Activated CD8-positive, alpha-beta T cell treated with anti-CD3 and anti-CD28 coated beads, Interleukin-2, amount 10 ng/mL, durations not matched to agents 7 days and 5 days (primary cell): ENCODE measurements around the gene PRRG3. TPM values are rescaled to one million over a fixed set of nuclear protein-coding genes. Genes with fewer than 3 reads are reported as not detected.

Experiments
- ATAC-seq: fragments of 150-1000 bp; cut with Tn5 transposase; one replicate; pipeline ENCODE4 v1.10.0; 2021; ENCODE audit warnings: moderate library complexity
- CTCF ChIA-PET: fragments of 350-600 bp; sonication (Branson Sonifier 250); formaldehyde crosslinking; loops from one replicate; lab custom pipeline; 2021; ENCODE audit warnings: antibody characterized with exemption; lab: Charles Lee
- POLR2A ChIA-PET: fragments of 350-600 bp; sonication (Branson Sonifier 250); formaldehyde crosslinking; loops from one replicate; lab custom pipeline; 2021; ENCODE audit warnings: antibody characterized with exemption; lab: Charles Lee
- DNase-seq: peaks from one replicate; pipeline ENCODE4 v3.0.0-alpha.2; 2020
- H3K27ac Mint-ChIP-seq: one replicate; pipeline ENCODE4 v1.8.0; 2021; ENCODE audit warnings: mild to moderate bottlenecking, mixed read lengths
- H3K27me3 Mint-ChIP-seq: one replicate; pipeline ENCODE4 v1.8.0; 2021; ENCODE audit warnings: low read depth, mixed read lengths
- H3K36me3 Mint-ChIP-seq: one replicate; pipeline ENCODE4 v1.8.0; 2021; ENCODE audit warnings: low read depth, mixed read lengths
- H3K4me1 Mint-ChIP-seq: one replicate; pipeline ENCODE4 v1.8.0; 2021; ENCODE audit warnings: low read depth, mixed read lengths
- H3K4me3 Mint-ChIP-seq: one replicate; pipeline ENCODE4 v1.8.0; 2021; ENCODE audit warnings: mild to moderate bottlenecking, mixed read lengths
- H3K9me3 Mint-ChIP-seq: one replicate; pipeline ENCODE4 v1.8.0; 2022; ENCODE audit warnings: mixed read lengths; ENCODE audit not compliant: insufficient read depth
- total RNA-seq, 2 experiments: library from RNA; stranded (reverse); gene quantifications; one replicate each; pipeline ENCODE4 v1.2.3, GENCODE V29; 2021

The PRRG3 gene
- total RNA-seq, 2 experiments from 2014 or later: not detected

- no peak for ATAC-seq
- H3K36me3 Mint-ChIP-seq: no peaks in the 10 kb centered on the region
- no peaks in the 10 kb centered on the region for H3K27me3 Mint-ChIP-seq
- H3K4me3 Mint-ChIP-seq: no peak overlapping the region
- no peak for DNase-seq
- no peak overlapping the region for H3K27ac Mint-ChIP-seq
- no peaks in the 10 kb centered on the region for H3K4me1 Mint-ChIP-seq
- H3K9me3 Mint-ChIP-seq: no peaks in the 10 kb centered on the region
- ChIA-PET POLR2A (no interaction called here), CTCF (no interaction called here)
Observed at GRCh38 chrX:151711154-151711553, 15.9 kb downstream of the PRRG3 start.

DNA sequence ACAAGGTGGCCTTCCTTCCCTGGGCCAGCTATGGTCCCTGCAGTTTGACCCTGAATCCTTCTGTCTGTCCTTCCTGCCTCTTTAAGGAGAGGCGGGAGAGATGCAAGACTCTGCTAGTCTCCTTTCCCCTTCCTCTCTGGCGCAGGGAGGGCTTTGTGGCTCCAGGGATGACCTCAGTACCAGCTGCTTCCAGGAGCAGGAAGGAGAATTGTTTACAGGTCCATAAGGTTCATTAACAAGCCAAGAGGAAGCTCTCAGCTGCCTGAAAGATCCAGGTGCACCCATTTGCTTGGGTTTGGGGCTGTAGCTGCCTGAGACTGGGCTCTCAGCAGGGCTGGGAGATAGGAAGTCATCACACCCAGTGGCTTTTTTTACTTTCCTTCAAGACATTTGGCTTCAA is 16.5 kb downstream of the PRRG3 start:
- CTCF ChIA-PET: no interaction called here
- Mint-ChIP-seq H3K4me1 (no peaks in the 10 kb centered on the region), H3K4me3 (no peak overlapping the region), H3K36me3 (no peaks in the 10 kb centered on the region), H3K9me3 (no peaks in the 10 kb centered on the region), H3K27me3 (no peaks in the 10 kb centered on the region), H3K27ac (no peak overlapping the region)
- ATAC-seq (no peak), DNase-seq (no peak)
- POLR2A ChIA-PET: no interaction called here

DNA sequence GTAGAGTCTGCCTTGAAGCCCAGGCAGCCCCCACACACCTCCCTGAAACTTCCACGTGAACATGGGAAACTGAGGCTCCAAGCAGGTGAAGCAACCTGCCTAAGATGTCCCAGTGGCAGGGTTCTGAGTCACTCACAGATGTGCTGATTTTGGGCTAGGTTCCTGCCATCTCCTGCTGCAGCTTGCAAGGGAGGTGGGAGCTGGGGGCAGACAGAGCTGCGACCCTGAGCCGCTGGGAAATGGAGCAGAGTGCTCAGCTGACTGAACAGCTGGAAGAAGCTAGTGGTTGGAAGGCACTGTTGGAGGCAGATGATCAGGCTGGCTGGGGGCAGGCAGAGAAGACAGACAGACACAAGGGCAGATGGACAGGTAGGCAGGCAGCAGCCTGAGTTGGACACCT is 17.0 kb downstream of the PRRG3 start:
- Mint-ChIP-seq H3K4me3 (no peak overlapping the region), H3K36me3 (no peaks in the 10 kb centered on the region), H3K27ac (no peak overlapping the region), H3K9me3 (no peaks in the 10 kb centered on the region), H3K27me3 (no peaks in the 10 kb centered on the region), H3K4me1 (no peaks in the 10 kb centered on the region)
- ChIA-PET CTCF (no interaction called here), POLR2A (no interaction called here)
- ATAC-seq (no peak), DNase-seq (no peak)

DNA sequence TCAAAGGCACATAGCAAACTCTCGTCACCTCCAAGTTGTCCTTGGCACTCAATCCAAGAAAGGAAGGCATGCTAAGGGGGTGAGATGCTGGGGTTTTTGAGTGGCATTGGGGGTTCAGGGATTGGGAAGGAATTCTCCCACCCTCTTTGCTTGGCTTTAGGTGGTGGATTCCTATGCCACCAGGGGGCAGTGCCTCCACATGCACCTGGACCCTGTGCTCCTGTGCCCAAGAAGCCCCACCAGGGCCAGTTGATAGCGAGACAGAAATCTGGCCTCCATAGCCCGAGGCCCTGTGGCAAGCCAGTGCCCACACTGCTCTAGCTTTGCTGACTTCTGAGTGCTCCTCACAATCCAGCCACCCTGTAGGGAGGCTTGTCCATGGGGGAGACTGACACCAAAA is 18.6 kb downstream of the PRRG3 start:
- H3K27ac Mint-ChIP-seq: no peak overlapping the region
- no peak for ATAC-seq
- H3K4me3 Mint-ChIP-seq: no peak overlapping the region
- ChIA-PET POLR2A (no interaction called here), CTCF (interaction anchor here (1.1 kb wide), 1 partner anchor 918 kb away, joined by 3 read pairs; no protein-coding TSS in a partner anchor)
- no peaks in the 10 kb centered on the region for H3K27me3 Mint-ChIP-seq
- H3K9me3 Mint-ChIP-seq: no peaks in the 10 kb centered on the region
- H3K36me3 Mint-ChIP-seq: no peaks in the 10 kb centered on the region
- DNase-seq: peak; percentile 19
- H3K4me1 Mint-ChIP-seq: no peaks in the 10 kb centered on the region

DNA sequence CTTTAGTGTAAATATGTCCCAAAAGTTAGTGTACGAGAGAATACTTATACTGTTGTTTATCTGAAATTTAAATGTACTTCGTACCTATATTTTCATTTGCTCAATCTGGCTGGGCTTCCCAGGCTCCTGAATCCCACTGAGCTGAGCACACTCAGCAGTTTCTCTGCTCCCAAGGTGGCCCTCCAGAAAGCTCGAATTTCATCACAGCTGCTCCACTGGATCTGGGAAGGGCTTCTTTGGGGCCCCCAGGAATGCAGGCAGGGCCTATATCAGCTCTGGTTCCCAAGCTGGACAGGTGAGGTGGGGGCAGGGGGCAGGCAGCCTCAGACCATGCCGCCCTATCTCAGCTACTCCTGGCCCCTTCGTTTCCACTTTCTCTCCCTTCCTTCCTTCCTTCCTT is 19.1 kb downstream of the PRRG3 start:
- CTCF ChIA-PET: interaction anchor here (1.1 kb wide), 1 partner anchor 918 kb away, joined by 3 read pairs; no protein-coding TSS in a partner anchor
- ATAC-seq: no peak

DNA sequence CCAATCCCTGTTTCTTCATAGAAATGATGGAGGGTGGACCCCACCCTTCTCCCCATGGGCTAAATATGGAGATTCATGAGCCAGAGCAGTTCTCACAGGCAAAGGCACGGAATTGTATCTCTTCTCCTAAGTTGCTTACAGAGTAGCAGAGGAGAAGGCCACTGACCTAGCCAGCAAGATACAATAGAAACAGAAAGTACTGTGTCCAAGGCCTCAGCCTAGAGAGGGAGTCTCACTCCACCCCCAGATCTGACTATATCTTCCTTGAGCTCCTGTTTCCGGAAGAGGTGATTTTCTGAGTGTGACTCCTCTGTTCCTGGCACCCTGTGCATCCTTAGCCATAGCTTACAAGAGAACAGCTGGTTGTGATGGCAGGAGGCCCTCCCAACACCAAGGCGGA is 20.5 kb downstream of the PRRG3 start, which contains the start of gene FATE1:
TSS of gene FATE1 (plus strand) at position 284 of the 400 bp plus-strand sequence. CDS start at position 369, 85 bp downstream.
- DNase-seq (no peak), ATAC-seq (no peak)
- no peak within 1 kb of the TSS for H3K4me3 Mint-ChIP-seq
- no peaks in the 10 kb centered on the region for H3K4me1 Mint-ChIP-seq
- H3K36me3 Mint-ChIP-seq: no peaks in the 10 kb centered on the region
- ChIA-PET CTCF (no interaction called here), POLR2A (no interaction called here)
- no peak within 1 kb of the TSS for H3K27ac Mint-ChIP-seq
- no peaks in the 10 kb centered on the region for H3K27me3 Mint-ChIP-seq
- no peaks in the 10 kb centered on the region for H3K9me3 Mint-ChIP-seq

More for the DNA sequence above, 19.1 kb downstream of the PRRG3 start:
- no peak for DNase-seq
- Mint-ChIP-seq H3K27me3 (no peaks in the 10 kb centered on the region), H3K36me3 (no peaks in the 10 kb centered on the region), H3K9me3 (no peaks in the 10 kb centered on the region), H3K4me3 (no peak overlapping the region), H3K4me1 (no peaks in the 10 kb centered on the region), H3K27ac (no peak overlapping the region)
- POLR2A ChIA-PET: no interaction called here

DNA sequence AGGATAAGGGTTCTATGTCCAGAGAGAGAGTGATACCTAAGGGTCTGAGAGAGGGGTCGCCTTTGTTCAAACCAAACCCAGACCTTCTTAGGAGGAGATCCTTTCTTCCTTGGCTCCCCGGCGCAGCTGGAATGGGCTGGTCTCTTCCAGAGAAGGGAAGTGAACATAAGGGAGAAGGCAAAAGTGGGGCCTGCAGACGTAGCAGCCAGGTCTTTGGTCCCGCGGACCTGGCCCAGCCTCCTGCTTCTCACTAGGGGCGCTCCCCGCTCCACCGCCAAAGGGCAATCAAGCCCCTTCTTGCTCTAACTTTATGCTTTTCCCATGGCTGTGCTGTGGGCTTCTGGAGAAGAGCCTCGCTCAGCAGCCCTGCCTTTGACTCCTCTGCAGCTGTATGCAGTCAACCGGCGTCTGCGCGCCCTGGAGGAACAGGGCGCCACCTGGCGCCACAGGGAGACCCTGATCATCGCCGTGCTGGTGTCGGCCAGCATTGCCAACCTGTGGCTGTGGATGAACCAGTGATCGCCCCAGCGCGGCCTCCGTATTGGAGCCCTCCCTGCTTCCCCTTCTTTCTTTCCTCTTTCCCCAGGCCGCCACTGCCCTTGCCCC is 27.1 kb downstream of the PRRG3 start:
- DNase-seq (no peak), ATAC-seq (no peak)
- no peaks in the 10 kb centered on the region for H3K9me3 Mint-ChIP-seq
- ChIA-PET CTCF (no interaction called here), POLR2A (no interaction called here)
- H3K27me3 Mint-ChIP-seq: no peaks in the 10 kb centered on the region
- no peak overlapping the region for H3K4me3 Mint-ChIP-seq
- H3K36me3 Mint-ChIP-seq: no peaks in the 10 kb centered on the region
- no peaks in the 10 kb centered on the region for H3K4me1 Mint-ChIP-seq
- H3K27ac Mint-ChIP-seq: no peak overlapping the region

DNA sequence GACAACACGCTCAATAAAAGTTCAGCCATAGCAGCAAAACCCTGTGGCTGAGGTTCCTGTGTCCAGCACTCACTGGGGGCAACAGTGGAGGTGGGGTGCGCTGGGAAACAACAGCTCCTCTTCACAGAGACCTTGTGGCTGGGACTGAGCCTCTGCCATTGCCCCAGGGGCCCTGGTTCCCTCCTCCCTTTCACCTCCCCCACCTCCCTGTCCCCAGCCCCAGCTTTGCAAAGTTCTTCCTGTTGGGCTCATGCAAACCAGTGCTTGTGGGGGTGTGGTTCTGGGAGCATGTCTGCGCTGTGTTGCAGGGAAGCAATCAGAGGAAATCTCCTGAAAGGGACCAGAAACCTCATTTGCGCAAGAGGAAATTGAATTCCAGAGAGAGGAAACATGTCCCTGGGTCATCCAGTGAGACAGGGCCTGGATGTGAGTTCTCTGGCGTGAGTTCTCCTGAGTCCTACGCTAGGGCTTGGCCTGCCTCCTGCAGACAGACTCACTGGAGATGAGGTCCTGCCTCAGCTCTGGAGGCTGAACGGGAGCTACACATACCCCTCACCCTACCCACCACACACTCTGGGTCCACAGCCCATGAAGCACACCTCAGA is 28.0 kb downstream of the PRRG3 start:
- Mint-ChIP-seq H3K27ac (no peak overlapping the region), H3K27me3 (no peaks in the 10 kb centered on the region), H3K4me3 (no peak overlapping the region), H3K36me3 (no peaks in the 10 kb centered on the region), H3K4me1 (no peaks in the 10 kb centered on the region), H3K9me3 (no peaks in the 10 kb centered on the region)
- DNase-seq (no peak), ATAC-seq (no peak)
- ChIA-PET POLR2A (no interaction called here), CTCF (no interaction called here)

DNA sequence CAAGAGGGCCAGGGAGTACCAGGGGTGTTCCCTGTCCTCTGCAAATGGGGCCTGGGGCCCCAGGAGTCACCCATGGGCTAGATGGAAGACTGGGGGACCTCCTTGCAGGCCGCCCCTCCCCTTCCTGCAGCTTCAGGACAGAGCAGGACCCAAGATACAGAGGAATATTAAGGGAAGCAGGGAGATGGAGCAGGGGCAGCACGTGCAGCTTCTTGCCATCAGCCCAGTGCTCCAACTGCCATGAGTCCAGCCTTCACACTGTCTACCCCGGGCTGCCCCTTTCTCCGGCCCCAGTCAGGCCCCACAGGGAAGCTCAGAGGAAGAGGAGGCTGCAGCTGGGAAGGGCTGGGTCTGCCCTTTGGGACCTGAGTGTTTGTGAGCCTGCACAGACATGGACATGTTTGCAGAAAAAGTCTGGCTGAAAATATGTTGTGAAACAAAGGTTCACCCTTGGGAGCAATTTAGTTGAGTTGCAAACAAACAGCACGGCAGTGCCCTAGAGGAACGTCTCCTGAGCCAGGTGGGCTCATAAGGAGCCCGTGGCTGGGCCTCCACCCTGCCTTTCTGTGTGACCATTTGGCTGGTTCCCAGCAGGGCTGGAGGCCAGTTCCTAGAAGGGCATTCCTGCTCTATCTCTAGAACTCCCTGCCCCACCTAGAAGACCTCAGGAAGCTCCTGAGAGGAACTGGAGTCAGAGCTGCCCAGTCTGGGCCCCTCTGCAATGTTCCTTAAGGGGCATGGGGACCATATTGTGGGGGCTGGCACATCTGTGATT is 29.5 kb downstream of the PRRG3 start:
- Mint-ChIP-seq H3K4me3 (no peak overlapping the region), H3K27ac (no peak overlapping the region), H3K4me1 (no peaks in the 10 kb centered on the region), H3K9me3 (no peaks in the 10 kb centered on the region), H3K27me3 (no peaks in the 10 kb centered on the region), H3K36me3 (no peaks in the 10 kb centered on the region)
- ChIA-PET CTCF (no interaction called here), POLR2A (no interaction called here)
- DNase-seq (no peak), ATAC-seq (no peak)

GRCh38 chrX:151725338-151725614 is 30.0 kb downstream of the PRRG3 start:
- no peak overlapping the region for H3K27ac Mint-ChIP-seq
- POLR2A ChIA-PET: no interaction called here

GRCh38 chrX:151726751-151727150 is 31.5 kb downstream of the PRRG3 start:
- no peak for DNase-seq
- Mint-ChIP-seq H3K4me3 (no peak overlapping the region), H3K27me3 (no peaks in the 10 kb centered on the region), H3K27ac (no peak overlapping the region), H3K4me1 (no peaks in the 10 kb centered on the region), H3K9me3 (no peaks in the 10 kb centered on the region), H3K36me3 (no peaks in the 10 kb centered on the region)
- ChIA-PET CTCF (no interaction called here), POLR2A (no interaction called here)
- ATAC-seq: no peak

More at GRCh38 chrX:151725338-151725614, 30.0 kb downstream of the PRRG3 start:
- no peaks in the 10 kb centered on the region for H3K36me3 Mint-ChIP-seq
- no peaks in the 10 kb centered on the region for H3K27me3 Mint-ChIP-seq
- ATAC-seq: no peak
- no peaks in the 10 kb centered on the region for H3K9me3 Mint-ChIP-seq
- no peak for DNase-seq
- CTCF ChIA-PET: no interaction called here
- H3K4me1 Mint-ChIP-seq: no peaks in the 10 kb centered on the region
- no peak overlapping the region for H3K4me3 Mint-ChIP-seq

DNA sequence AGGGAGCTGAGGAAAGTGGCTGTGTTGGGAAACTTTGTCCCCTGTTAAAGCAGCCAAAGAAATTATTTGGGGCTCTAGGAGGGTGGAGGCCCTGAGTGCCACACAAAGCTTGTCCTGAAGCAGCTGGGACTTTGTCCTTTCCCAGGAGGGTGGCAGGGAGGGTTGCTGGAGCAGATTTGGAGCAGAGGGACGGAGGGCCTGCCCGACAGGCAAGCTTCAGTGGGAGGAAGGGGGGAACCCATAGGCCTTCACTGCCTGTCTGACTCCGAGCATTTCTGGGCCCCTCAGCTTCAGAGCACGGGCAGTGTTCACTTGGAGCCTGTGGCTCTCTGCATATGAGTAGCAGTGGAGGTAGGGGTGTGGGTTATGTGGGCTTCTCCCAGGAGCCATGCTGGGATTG is 32.1 kb downstream of the PRRG3 start:
- CTCF ChIA-PET: no interaction called here

More for the DNA sequence above, 32.1 kb downstream of the PRRG3 start:
- Mint-ChIP-seq H3K4me1 (no peaks in the 10 kb centered on the region), H3K4me3 (no peak overlapping the region), H3K9me3 (no peaks in the 10 kb centered on the region), H3K27ac (no peak overlapping the region), H3K36me3 (no peaks in the 10 kb centered on the region), H3K27me3 (peaks cover 3% of the 10 kb centered on the region)
- no peak for DNase-seq
- ATAC-seq: no peak
- POLR2A ChIA-PET: no interaction called here
